GM12892 (cell line): Measurements from ENCODE around the gene IPO9.

Experiments
- POLR2A ChIP-seq: IDR thresholded peaks from 2 replicates; pipeline ENCODE4 v1.6.1; 2011; ENCODE audit warnings: low read depth, low read length, control low read depth
- POLR2AphosphoS5 ChIP-seq: IDR thresholded peaks from 2 replicates; pipeline ENCODE4 v1.6.1; 2011; ENCODE audit warnings: low read depth, low read length, control low read depth

GRCh38 chr1:201813226-201813625, 15.7 kb upstream of the IPO9 start:
- no peak for TF ChIP-seq POLR2A
- TF ChIP-seq POLR2AphosphoS5: no peak
